Suprapubic skin (tissue), 3 donors: ENCODE data around the gene MORN5.

ENCODE experiments used
- CTCF ChIP-seq, 2 donors: fragments of 200-600 bp in 1 of 2; fragments of 450-650 bp in 1 of 2; sonication (generic) in 1 of 2; IDR thresholded peaks; one replicate each; pipeline ENCODE4 v1.5.1; 2016 to 2019; ENCODE audit warnings: antibody characterized with exemption in 2 of 2, mild to moderate bottlenecking in 1 of 2, moderate library complexity in 1 of 2
- POLR2A ChIP-seq, 2 donors: fragments of 450-650 bp; IDR thresholded peaks; one replicate each; pipeline ENCODE4 v1.6.1; 2017; ENCODE audit warnings: antibody characterized with exemption in 2 of 2, mild to moderate bottlenecking in 2 of 2, moderate library complexity in 2 of 2

GRCh38 chr9:122119721-122120120, 40.0 kb upstream of the MORN5 start:
- TF ChIP-seq POLR2A (IDR thresholded peaks at IDR 0.05) (no peak), CTCF (IDR thresholded peaks at IDR 0.05) (no peak)
